Fibroblast of mammary gland (primary cell): ENCODE results near the gene ACAD8.

ENCODE experiments used
- DNase-seq: peaks from one replicate; pipeline ENCODE4 v3.0.0-alpha.2; 2010; ENCODE audit warnings: low read depth
- H3K4me3 ChIP-seq: 2 replicates; pipeline ENCODE4 v1.5.1; 2011; ENCODE audit warnings: low read depth, mild to moderate bottlenecking, low read length, moderate library complexity; ENCODE audit not compliant: control insufficient read depth
- TF ChIP-seq, protein P1 (sequence below): conservative IDR thresholded peaks from 2 replicates; pipeline ENCODE4 v1.5.1; 2011; ENCODE audit warnings: low read depth, low read length, inconsistent platforms; ENCODE audit not compliant: control insufficient read depth, insufficient read depth

Gene ACAD8

DNA sequence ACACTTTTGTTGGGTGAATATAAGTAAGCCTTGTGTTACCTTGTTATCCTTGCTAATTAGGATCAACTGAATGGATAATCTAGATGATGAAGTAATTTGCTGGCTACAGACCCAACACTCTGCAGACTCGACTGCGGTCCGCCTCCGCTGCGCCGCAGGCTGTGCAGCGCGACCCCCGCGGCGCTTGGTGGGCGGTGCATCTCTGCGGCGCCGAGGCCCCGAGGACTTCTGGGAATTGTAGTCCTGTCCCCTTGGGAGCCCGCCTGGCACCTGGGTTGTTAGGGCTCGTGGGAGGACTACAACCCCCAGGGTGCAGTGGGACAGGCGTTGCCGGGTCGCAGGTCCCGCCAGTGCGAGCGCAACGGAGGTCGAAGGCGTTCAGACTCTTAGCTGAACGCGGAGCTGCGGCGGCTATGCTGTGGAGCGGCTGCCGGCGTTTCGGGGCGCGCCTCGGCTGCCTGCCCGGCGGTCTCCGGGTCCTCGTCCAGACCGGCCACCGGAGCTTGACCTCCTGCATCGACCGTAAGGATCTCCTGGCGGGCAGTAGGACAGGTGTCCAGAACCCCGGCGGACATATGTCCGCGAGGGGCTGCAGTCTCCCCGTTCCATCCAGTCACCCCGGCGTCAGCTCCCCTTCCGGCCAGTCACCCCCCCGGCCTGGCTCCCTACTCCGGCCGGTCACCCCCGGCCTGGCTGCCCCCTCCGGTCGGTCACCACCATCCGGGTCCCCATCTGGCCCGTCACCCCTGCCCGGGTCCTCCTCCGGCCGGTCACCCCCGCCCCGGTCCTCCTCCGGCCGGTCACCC is at the start of gene ACAD8, which contains the start of gene THYN1:
ACAD8 (plus strand) TSS at position 381 of the 806 bp plus-strand sequence; CDS start at position 414, 33 bp downstream.
THYN1 (minus strand) TSS at position 165 of the 806 bp plus-strand sequence. CDS start 470 bp downstream, outside the sequence.
- peak within 1 kb of the TSS; percentile 64 for H3K4me3 ChIP-seq
- TF ChIP-seq, protein P1, sequence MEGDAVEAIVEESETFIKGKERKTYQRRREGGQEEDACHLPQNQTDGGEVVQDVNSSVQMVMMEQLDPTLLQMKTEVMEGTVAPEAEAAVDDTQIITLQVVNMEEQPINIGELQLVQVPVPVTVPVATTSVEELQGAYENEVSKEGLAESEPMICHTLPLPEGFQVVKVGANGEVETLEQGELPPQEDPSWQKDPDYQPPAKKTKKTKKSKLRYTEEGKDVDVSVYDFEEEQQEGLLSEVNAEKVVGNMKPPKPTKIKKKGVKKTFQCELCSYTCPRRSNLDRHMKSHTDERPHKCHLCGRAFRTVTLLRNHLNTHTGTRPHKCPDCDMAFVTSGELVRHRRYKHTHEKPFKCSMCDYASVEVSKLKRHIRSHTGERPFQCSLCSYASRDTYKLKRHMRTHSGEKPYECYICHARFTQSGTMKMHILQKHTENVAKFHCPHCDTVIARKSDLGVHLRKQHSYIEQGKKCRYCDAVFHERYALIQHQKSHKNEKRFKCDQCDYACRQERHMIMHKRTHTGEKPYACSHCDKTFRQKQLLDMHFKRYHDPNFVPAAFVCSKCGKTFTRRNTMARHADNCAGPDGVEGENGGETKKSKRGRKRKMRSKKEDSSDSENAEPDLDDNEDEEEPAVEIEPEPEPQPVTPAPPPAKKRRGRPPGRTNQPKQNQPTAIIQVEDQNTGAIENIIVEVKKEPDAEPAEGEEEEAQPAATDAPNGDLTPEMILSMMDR: no peak
- peak; percentile 96 for DNase-seq

DNA sequence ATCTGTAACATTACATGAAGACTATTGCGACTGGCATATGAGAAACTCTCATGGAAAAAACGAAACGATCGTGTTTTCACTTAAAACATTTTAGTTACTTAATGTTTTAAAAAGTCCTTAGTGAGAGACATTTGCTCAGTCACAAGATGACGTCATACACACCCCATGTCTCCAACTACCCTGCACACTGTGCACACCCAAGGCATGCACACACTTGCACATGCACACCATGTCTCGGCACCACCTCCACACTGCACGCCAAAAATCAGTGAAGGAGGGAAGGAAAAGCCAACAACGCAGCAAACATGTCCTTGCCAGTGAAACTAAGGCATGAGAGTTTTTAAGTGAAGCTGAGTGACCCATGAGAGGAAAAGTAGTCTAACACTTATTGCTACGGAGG is 47.6 kb upstream of the ACAD8 start:
- no peak overlapping the region for H3K4me3 ChIP-seq
- no peak for DNase-seq
- TF ChIP-seq, protein P1: no peak

DNA sequence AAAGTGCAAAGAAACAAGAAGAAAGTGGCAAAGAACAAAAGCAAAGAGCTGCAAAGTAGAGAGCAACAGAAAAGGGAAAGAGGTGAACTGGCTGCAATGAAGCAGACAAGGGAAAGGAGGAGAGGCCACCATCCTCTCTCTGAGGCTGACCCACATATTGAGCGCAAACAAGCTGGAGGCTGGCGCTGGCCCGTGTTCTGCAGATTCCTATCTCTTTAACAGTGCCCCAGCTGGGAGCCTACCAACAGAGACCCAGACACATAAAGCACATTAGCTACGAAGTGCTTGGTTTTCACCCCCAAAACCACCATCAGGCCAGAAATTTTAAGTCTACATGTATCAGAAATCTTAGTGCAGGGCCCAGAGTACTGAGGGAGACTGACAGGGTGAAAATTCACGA is 47.2 kb upstream of the ACAD8 start:
- DNase-seq: no peak
- no peak overlapping the region for H3K4me3 ChIP-seq
- TF ChIP-seq, protein P1: no peak

DNA sequence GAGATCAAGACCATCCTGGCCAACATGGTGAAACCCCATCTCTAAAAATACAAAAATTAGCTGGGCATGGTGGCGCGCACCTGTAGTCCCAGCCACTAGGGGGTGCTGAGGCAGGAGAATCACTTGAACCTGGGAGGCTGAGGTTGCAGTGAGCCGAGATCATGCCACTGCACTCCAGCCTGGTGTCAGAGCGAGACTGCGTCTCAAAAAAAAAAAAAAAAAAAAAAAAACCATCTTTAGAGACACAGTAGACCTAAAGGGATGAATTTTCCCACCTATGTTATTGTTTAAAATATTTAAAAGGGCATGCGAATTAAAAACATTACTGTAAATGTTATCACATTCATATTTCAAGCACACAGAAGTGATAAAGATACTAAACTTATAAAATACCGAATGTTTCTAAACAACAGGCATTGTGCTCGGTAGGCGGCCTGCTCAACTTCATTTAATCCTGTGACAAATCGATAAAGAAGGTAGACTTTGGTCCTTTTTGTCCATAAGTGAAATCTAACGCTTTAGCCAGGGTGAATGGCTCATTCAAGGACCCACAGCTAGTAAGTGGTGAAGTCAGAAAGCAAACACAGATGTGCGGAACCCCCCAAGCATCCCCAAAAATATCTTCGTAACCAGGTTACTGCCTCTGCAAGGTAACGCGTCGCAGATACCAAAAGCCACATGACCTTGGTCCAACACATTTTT is 45.7 kb upstream of the ACAD8 start:
- TF ChIP-seq, protein P1: peak; percentile 46
- DNase-seq: peak; percentile 24
- no peak overlapping the region for H3K4me3 ChIP-seq

DNA sequence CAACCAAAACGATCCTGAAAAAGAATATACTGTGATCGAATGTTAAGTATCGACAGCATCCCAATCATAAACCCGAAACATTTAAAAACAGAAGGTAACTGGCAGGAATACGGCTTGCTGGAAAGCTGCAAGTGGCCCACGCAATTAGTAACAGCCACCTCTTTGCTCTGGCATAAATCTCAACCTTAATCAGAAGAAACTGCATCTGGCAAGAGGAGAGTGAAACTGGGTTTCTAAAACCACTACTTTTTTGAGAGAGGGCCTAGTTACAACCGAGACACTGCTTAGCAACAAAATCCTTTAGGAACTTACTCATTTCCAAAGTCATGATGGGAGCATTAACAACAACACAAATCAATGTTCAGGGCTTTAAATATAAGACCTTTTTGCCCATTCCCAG is 37.5 kb upstream of the ACAD8 start:
- TF ChIP-seq, protein P1: no peak
- no peak for DNase-seq
- H3K4me3 ChIP-seq: no peak overlapping the region

DNA sequence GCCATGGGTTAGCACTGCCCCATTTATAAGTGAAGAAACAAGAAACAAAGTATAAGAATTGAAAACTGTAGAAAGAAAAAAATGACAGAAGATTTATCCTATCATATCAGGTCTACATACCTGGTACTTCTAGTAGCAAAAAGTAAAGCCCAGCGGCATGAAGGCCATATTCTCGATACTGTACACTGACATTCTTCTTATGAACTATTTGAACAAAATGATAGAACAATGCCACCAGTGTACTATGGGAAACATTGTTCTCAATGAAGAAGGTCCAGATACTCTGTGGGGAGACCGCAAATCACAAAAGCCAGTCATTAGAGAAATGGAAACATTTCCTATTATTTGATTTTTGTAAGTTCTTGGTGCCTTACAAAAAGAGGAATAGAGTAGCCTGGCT is 36.6 kb upstream of the ACAD8 start:
- no peak overlapping the region for H3K4me3 ChIP-seq
- TF ChIP-seq, protein P1: no peak
- DNase-seq: no peak
